PC-3 (cell line): ENCODE measurements around the gene PTP4A2.

Source experiments
- EZH2 ChIP-seq: fragments of 300-600 bp; sonication (generic); IDR thresholded peaks from one replicate; pipeline ENCODE4 v1.6.1; 2017; ENCODE audit warnings: antibody characterized with exemption, mild to moderate bottlenecking, low read length; ENCODE audit not compliant: unreplicated experiment
- EZH2phosphoT487 ChIP-seq: fragments of 300-600 bp; sonication (generic); IDR thresholded peaks from 2 replicates; pipeline ENCODE4 v1.6.1; 2018; ENCODE audit warnings: mild to moderate bottlenecking, antibody characterized with exemption, low read length, borderline replicate concordance
- TF ChIP-seq, protein P1 (sequence below): fragments of 300-600 bp; sonication (generic); conservative IDR thresholded peaks from 2 replicates; pipeline ENCODE4 v1.5.1; 2017; ENCODE audit warnings: antibody characterized with exemption, low read depth, mild to moderate bottlenecking, low read length

- TF ChIP-seq, protein P1, sequence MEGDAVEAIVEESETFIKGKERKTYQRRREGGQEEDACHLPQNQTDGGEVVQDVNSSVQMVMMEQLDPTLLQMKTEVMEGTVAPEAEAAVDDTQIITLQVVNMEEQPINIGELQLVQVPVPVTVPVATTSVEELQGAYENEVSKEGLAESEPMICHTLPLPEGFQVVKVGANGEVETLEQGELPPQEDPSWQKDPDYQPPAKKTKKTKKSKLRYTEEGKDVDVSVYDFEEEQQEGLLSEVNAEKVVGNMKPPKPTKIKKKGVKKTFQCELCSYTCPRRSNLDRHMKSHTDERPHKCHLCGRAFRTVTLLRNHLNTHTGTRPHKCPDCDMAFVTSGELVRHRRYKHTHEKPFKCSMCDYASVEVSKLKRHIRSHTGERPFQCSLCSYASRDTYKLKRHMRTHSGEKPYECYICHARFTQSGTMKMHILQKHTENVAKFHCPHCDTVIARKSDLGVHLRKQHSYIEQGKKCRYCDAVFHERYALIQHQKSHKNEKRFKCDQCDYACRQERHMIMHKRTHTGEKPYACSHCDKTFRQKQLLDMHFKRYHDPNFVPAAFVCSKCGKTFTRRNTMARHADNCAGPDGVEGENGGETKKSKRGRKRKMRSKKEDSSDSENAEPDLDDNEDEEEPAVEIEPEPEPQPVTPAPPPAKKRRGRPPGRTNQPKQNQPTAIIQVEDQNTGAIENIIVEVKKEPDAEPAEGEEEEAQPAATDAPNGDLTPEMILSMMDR, result no peak
- TF ChIP-seq EZH2 (no peak), EZH2phosphoT487 (no peak)
Measured at GRCh38 chr1:31871703-31872102, 66.5 kb downstream of the PTP4A2 start.
